Fibroblast of pulmonary artery (primary cell): ENCODE data around the gene ABAT.
"Not testable (repeated sequence)": the region's sequence is repeated elsewhere in the genome, so short reads cannot be mapped to it uniquely, and the experiment has no call there.

Experiments used
- DNase-seq: peaks from one replicate; pipeline ENCODE4 v3.0.0-alpha.2; 2010; ENCODE audit warnings: low read depth
- H3K4me3 ChIP-seq: replicated peaks from 2 replicates; pipeline ENCODE4 v1.5.1; 2011; ENCODE audit warnings: low read depth, mild to moderate bottlenecking, control low read depth, low read length, moderate library complexity
- CTCF ChIP-seq: IDR thresholded peaks from 2 replicates; pipeline ENCODE4 v1.5.1; 2011; ENCODE audit warnings: mild to moderate bottlenecking, control low read depth, low read length, inconsistent platforms; ENCODE audit errors: missing control alignments

Gene ABAT

DNA sequence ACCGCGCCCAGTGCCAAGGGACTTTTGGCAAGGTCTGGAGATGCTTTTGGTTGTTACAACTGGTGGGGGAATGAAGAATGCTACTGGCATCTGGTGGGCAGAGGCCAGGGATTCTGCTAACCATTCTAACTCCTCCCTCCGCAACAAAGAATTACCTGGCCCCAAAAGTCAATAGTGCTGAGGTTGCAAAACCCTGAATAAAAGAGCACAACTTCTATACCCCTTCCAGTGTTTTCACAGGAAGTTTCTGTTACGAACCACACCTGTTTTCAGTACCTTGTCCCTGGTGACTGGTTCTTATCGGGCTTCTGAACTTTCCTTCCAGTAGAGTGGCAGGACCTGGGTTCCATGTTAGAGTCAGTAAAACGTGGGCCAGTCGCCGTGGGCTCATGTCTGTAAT is 17.3 kb downstream of the ABAT start:
- no peak for TF ChIP-seq CTCF
- no peak overlapping the region for H3K4me3 ChIP-seq

DNA sequence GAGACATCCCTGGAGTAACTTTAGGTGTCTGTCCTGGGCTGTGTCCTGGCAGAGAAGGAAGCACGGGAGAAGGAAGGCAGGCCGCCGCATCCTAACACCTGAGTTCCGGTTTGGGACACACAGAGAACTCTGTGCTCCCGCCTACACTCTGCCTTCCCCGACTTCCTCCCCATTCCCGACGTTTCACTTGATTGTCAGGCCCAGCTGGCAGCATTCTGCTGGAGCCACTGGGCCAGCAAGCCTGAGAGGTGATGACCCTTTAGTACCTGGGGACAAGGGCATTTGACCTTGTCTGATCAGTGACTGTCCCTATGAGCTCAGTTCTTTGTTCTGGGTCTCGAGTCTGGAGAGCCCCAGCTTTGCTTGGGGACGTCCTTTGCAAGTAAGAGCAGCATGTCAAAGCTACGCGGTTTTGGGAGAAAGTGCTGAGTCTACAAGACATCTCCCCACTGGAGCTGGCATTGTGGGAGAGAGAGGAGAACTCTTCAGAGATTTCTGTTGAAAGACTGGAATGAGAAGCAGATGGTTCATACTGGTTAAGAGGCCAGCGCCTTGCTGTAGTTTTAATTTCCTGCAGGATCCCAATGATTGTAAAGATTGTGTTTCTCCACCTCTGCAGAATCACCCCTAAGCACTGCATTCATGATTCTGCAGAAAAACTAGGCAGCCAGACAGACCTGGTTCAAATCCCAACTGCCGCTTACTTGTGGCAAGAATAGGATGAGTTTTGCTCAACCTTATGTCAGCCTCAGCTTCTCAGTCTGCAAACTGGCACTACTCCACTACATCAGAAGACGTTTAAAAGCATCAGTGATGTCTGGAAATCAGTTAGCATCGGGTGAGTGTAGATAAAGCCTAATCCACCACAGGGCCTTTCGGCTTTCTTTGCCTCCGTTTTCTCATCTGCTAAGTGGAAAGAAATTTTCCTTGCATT is 20.6 kb downstream of the ABAT start:
- DNase-seq = no peak
- no peak for TF ChIP-seq CTCF
- H3K4me3 ChIP-seq = no peak overlapping the region

More for the DNA sequence above, 17.3 kb downstream of the ABAT start:
- DNase-seq = no peak

GRCh38 chr16:8696880-8697279 is 22.5 kb downstream of the ABAT start:
- no peak for TF ChIP-seq CTCF
- no peak overlapping the region for H3K4me3 ChIP-seq
- DNase-seq = no peak

DNA sequence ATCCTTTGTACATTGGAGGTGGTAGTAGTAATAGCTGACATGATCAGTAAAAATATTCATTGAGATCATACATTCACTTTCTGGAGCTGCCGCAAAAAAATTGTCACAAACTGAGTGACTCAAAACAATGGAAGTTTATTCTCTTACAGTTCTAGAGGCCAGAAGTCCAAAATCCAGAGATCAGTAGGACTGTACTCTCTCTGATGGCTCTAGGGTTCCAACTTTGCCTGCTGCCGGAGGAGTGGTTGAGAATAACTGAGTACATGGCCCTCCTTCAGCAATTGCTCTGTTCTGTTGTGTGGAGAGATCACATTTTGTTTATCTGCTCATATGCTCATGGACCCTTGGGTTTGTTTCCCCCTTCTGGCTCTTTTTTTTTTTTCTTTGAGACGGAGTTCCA is 23.5 kb downstream of the ABAT start:
- DNase-seq = no peak
- H3K4me3 ChIP-seq = no peak overlapping the region
- no peak for TF ChIP-seq CTCF

DNA sequence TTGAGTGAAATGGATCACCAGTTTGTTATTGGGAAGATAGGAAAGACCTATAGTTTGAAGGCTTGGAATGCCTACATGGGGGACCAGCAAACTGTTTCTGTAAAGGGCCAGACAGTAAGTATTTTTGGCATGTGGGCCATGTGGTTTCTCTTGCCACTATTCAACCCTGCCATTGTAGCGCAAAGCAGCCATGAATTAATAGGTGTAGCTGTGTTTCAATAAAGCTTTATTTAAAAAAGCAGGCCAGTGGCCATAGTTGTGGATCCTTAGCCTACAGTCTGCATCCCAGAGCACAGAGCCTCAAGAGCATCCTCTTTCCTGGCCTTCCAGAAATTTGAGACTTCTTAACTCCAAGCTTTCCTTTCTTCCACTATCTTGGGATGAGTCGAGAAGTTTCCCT is 29.3 kb downstream of the ABAT start:
- DNase-seq = no peak
- no peak for TF ChIP-seq CTCF
- no peak overlapping the region for H3K4me3 ChIP-seq

GRCh38 chr16:8704098-8704497 is 29.7 kb downstream of the ABAT start:
- H3K4me3 ChIP-seq = no peak overlapping the region
- TF ChIP-seq CTCF = no peak
- DNase-seq = no peak

- not testable (repeated sequence) for DNase-seq, H3K4me3 ChIP-seq
Observed at GRCh38 chr16:8705100-8705822, 30.8 kb downstream of the ABAT start.
